Suprapubic skin (tissue), 4 donors: ENCODE data around the gene C6orf58. TPM values are rescaled to one million over a fixed set of nuclear protein-coding genes. Genes with fewer than 3 reads are reported as not detected.

ENCODE experiments used
- DNase-seq, 2 donors: peaks; one replicate each; pipeline ENCODE4 v3.0.0-alpha.2; 2019; ENCODE audit warnings: low spot score in 2 of 2
- H3K27ac ChIP-seq: fragments of 200-600 bp; sonication (generic); one replicate; pipeline ENCODE4 v1.5.1; 2019
- H3K27me3 ChIP-seq: fragments of 200-600 bp; sonication (generic); one replicate; pipeline ENCODE4 v1.5.1; 2019
- H3K36me3 ChIP-seq: fragments of 200-600 bp; sonication (generic); one replicate; pipeline ENCODE4 v1.5.1; 2019
- H3K4me1 ChIP-seq: fragments of 200-600 bp; sonication (generic); one replicate; pipeline ENCODE4 v1.5.1; 2019
- H3K4me3 ChIP-seq: fragments of 200-600 bp; sonication (generic); one replicate; pipeline ENCODE4 v1.5.1; 2019; ENCODE audit warnings: mild to moderate bottlenecking
- H3K9me3 ChIP-seq: fragments of 200-600 bp; sonication (generic); one replicate; pipeline ENCODE4 v1.5.1; 2019
- CTCF ChIP-seq, 2 donors: fragments of 200-600 bp in 1 of 2; fragments of 450-650 bp in 1 of 2; sonication (generic) in 1 of 2; IDR thresholded peaks; one replicate each; pipeline ENCODE4 v1.5.1; 2016 to 2019; ENCODE audit warnings: antibody characterized with exemption in 2 of 2, mild to moderate bottlenecking in 1 of 2, moderate library complexity in 1 of 2
- EP300 ChIP-seq: sonication (generic); formaldehyde crosslinking; IDR thresholded peaks from one replicate; pipeline ENCODE4 v1.6.1; 2017; ENCODE audit warnings: antibody characterized with exemption
- POLR2A ChIP-seq, 2 donors: fragments of 450-650 bp; IDR thresholded peaks; one replicate each; pipeline ENCODE4 v1.6.1; 2017; ENCODE audit warnings: antibody characterized with exemption in 2 of 2, mild to moderate bottlenecking in 2 of 2, moderate library complexity in 2 of 2
- POLR2AphosphoS5 ChIP-seq, 3 donors: sonication (generic); formaldehyde crosslinking; IDR thresholded peaks; one replicate each; pipeline ENCODE4 v1.6.1; 2017; ENCODE audit warnings: antibody characterized with exemption in 3 of 3
- WGBS: methylation state at CpG from one replicate; pipeline ENCODE4 v1.1.5; 2018; 5-methylcytosine and 5-hydroxymethylcytosine counted together
- total RNA-seq, 4 donors: library from RNA; depleted of rRNA; stranded (reverse); fragments of >200 nt; gene quantifications; one replicate each; pipeline ENCODE4 v1.1.0, GENCODE V29; 2016

Gene C6orf58
- total RNA-seq, 4 donors from 2014 or later, result not detected

- H3K27ac ChIP-seq, result no peak overlapping the region
- no peaks in the 10 kb centered on the region for H3K36me3 ChIP-seq
- 74% methylated on average over 3 of the region's 3 CpGs for WGBS
- H3K9me3 ChIP-seq, result no peaks in the 10 kb centered on the region
- H3K27me3 ChIP-seq, result no peaks in the 10 kb centered on the region
- no peak for DNase-seq
- TF ChIP-seq POLR2A (IDR thresholded peaks at IDR 0.05), result no peak
- no peak for TF ChIP-seq POLR2AphosphoS5 (IDR thresholded peaks at IDR 0.05)
- TF ChIP-seq EP300, result no peak
- no peak for TF ChIP-seq CTCF (IDR thresholded peaks at IDR 0.05)
- H3K4me3 ChIP-seq, result no peak overlapping the region
- H3K4me1 ChIP-seq, result no peaks in the 10 kb centered on the region
These were observed 12.2 kb upstream of the C6orf58 start for GRCh38 chr6:127564761-127565160.

- no peaks in the 10 kb centered on the region for H3K36me3 ChIP-seq
- H3K27ac ChIP-seq, result no peak overlapping the region
- no peak overlapping the region for H3K4me3 ChIP-seq
- DNase-seq, result no peak
- H3K27me3 ChIP-seq, result no peaks in the 10 kb centered on the region
- TF ChIP-seq EP300 (no peak), CTCF (IDR thresholded peaks at IDR 0.05) (no peak), POLR2A (IDR thresholded peaks at IDR 0.05) (no peak), POLR2AphosphoS5 (IDR thresholded peaks at IDR 0.05) (no peak)
- no peaks in the 10 kb centered on the region for H3K4me1 ChIP-seq
- H3K9me3 ChIP-seq, result no peaks in the 10 kb centered on the region
These were observed 10.9 kb upstream of the C6orf58 start for GRCh38 chr6:127566119-127566518.

- Histone ChIP-seq H3K27ac (no peak overlapping the region), H3K36me3 (no peaks in the 10 kb centered on the region), H3K4me3 (no peak overlapping the region), H3K4me1 (no peaks in the 10 kb centered on the region), H3K27me3 (no peaks in the 10 kb centered on the region), H3K9me3 (no peaks in the 10 kb centered on the region)
- DNase-seq, result no peak
- no peak for TF ChIP-seq POLR2A (IDR thresholded peaks at IDR 0.05)
- no peak for TF ChIP-seq EP300
- no peak for TF ChIP-seq POLR2AphosphoS5 (IDR thresholded peaks at IDR 0.05)
These were observed 10.3 kb upstream of the C6orf58 start for GRCh38 chr6:127566651-127567050.

- no peak overlapping the region for H3K27ac ChIP-seq
- H3K4me3 ChIP-seq, result no peak overlapping the region
- 45% methylated on average over 2 of the region's 2 CpGs for WGBS
- no peak for TF ChIP-seq POLR2A (IDR thresholded peaks at IDR 0.05)
- TF ChIP-seq EP300, result no peak
- no peak for TF ChIP-seq POLR2AphosphoS5 (IDR thresholded peaks at IDR 0.05)
- TF ChIP-seq CTCF (IDR thresholded peaks at IDR 0.05), result no peak
- no peaks in the 10 kb centered on the region for H3K36me3 ChIP-seq
- H3K4me1 ChIP-seq, result no peaks in the 10 kb centered on the region
- no peaks in the 10 kb centered on the region for H3K9me3 ChIP-seq
- no peak for DNase-seq
- H3K27me3 ChIP-seq, result no peaks in the 10 kb centered on the region
These were observed 9.5 kb upstream of the C6orf58 start for GRCh38 chr6:127567476-127567875.

GRCh38 chr6:127570739-127571389 lies 6.1 kb upstream of the C6orf58 start:
- no peak overlapping the region for H3K4me3 ChIP-seq
- H3K27me3 ChIP-seq, result no peaks in the 10 kb centered on the region
- no peak overlapping the region for H3K27ac ChIP-seq
- 53% methylated on average over 1 of the region's 1 CpG for WGBS
- no peaks in the 10 kb centered on the region for H3K4me1 ChIP-seq
- no peak for DNase-seq
- no peaks in the 10 kb centered on the region for H3K36me3 ChIP-seq
- TF ChIP-seq POLR2A (IDR thresholded peaks at IDR 0.05) (no peak), EP300 (no peak), POLR2AphosphoS5 (IDR thresholded peaks at IDR 0.05) (no peak), CTCF (IDR thresholded peaks at IDR 0.05) (no peak)
- no peaks in the 10 kb centered on the region for H3K9me3 ChIP-seq

GRCh38 chr6:127578900-127579299 lies 1.9 kb downstream of the C6orf58 start:
- Histone ChIP-seq H3K4me1 (no peaks in the 10 kb centered on the region), H3K27me3 (no peaks in the 10 kb centered on the region), H3K36me3 (no peaks in the 10 kb centered on the region), H3K9me3 (no peaks in the 10 kb centered on the region), H3K4me3 (no peak overlapping the region), H3K27ac (no peak overlapping the region)
- TF ChIP-seq CTCF (IDR thresholded peaks at IDR 0.05), result no peak
- TF ChIP-seq POLR2A (IDR thresholded peaks at IDR 0.05), result no peak
- TF ChIP-seq EP300, result no peak
- TF ChIP-seq POLR2AphosphoS5 (IDR thresholded peaks at IDR 0.05), result no peak
- DNase-seq, result no peak
- WGBS, result 57% methylated on average over 3 of the region's 3 CpGs
